HEK293 (cell line): ENCODE data around the gene IL10RA.

ENCODE experiments used
- CTCF ChIA-PET: fragments of 350-600 bp; formaldehyde crosslinking; extraction: SDS; loops from one replicate; lab custom pipeline; 2021; ENCODE audit warnings: antibody characterized with exemption; lab: Yijun Ruan, JAX
- POLR2A ChIA-PET: fragments of 300-600 bp; formaldehyde crosslinking; extraction: SDS; loops from one replicate; lab custom pipeline; 2020; ENCODE audit warnings: antibody characterized with exemption, inconsistent platforms; lab: Yijun Ruan, JAX
- H3K27ac ChIP-seq: fragments of 200-500 bp; sonication (Bioruptor generic); 2 replicates; pipeline ENCODE4 v1.5.1; 2014; ENCODE audit warnings: low read depth, low read length, control low read depth, inconsistent platforms; ENCODE audit errors: extremely low read depth
- H3K36me3 ChIP-seq, 2 experiments: fragments of 200-500 bp in 1 of 2; sonication (Bioruptor generic) in 1 of 2; 1 replicate in 1 of 2; 2 replicates in 1 of 2; pipeline ENCODE4 v1.5.1; 2014 to 2017; ENCODE audit warnings: inconsistent platforms in 2 of 2, low read length in 2 of 2; ENCODE audit not compliant: control insufficient read depth in 2 of 2, insufficient read depth in 1 of 2
- H3K4me1 ChIP-seq: fragments of 200-500 bp; sonication (Bioruptor generic); 2 replicates; pipeline ENCODE4 v1.5.1; 2014; ENCODE audit warnings: mild to moderate bottlenecking, low read length, inconsistent platforms; ENCODE audit not compliant: control insufficient read depth, insufficient read depth
- H3K4me3 ChIP-seq: 2 replicates; pipeline ENCODE4 v1.5.1; 2011; ENCODE audit warnings: low read depth, mild to moderate bottlenecking, control low read depth, low read length, moderate library complexity
- H3K9me3 ChIP-seq: fragments of 200-500 bp; sonication (Bioruptor generic); 2 replicates; pipeline ENCODE4 v1.5.1; 2014; ENCODE audit warnings: low read depth, low read length, inconsistent platforms; ENCODE audit not compliant: control insufficient read depth, insufficient read depth
- EGR2 ChIP-seq: fragments of 450-650 bp; formaldehyde crosslinking; IDR thresholded peaks from 2 replicates; pipeline ENCODE4 v1.5.1; 2016; ENCODE audit warnings: low read depth, missing biosample characterization, missing genetic modification characterization
- GFI1B ChIP-seq: fragments of 450-650 bp; formaldehyde crosslinking; IDR thresholded peaks from 2 replicates; pipeline ENCODE4 v1.5.1; 2016; ENCODE audit warnings: missing biosample characterization, missing genetic modification characterization
- KLF7 ChIP-seq: fragments of 450-650 bp; formaldehyde crosslinking; IDR thresholded peaks from 2 replicates; pipeline ENCODE4 v1.5.1; 2016; ENCODE audit warnings: missing biosample characterization, missing genetic modification characterization, borderline replicate concordance
- OVOL3 ChIP-seq: fragments of 450-650 bp; formaldehyde crosslinking; IDR thresholded peaks from 2 replicates; pipeline ENCODE4 v1.5.1; 2016; ENCODE audit warnings: missing biosample characterization, missing genetic modification characterization
- PATZ1 ChIP-seq: fragments of 450-650 bp; formaldehyde crosslinking; IDR thresholded peaks from 2 replicates; pipeline ENCODE4 v1.5.1; 2016; ENCODE audit warnings: missing biosample characterization, missing genetic modification characterization
- RBAK ChIP-seq: fragments of 450-650 bp; formaldehyde crosslinking; IDR thresholded peaks from 2 replicates; pipeline ENCODE4 v1.5.1; 2016; ENCODE audit warnings: missing biosample characterization, missing genetic modification characterization
- REST ChIP-seq: fragments of 450-650 bp; formaldehyde crosslinking; IDR thresholded peaks from 2 replicates; pipeline ENCODE4 v1.5.1; 2016; ENCODE audit warnings: missing biosample characterization, missing genetic modification characterization
- WT1 ChIP-seq: fragments of 450-650 bp; formaldehyde crosslinking; IDR thresholded peaks from 2 replicates; pipeline ENCODE4 v1.5.1; 2016; ENCODE audit warnings: missing biosample characterization, missing genetic modification characterization
- ZFP37 ChIP-seq: fragments of 450-650 bp; formaldehyde crosslinking; IDR thresholded peaks from 2 replicates; pipeline ENCODE4 v1.5.1; 2016; ENCODE audit warnings: missing biosample characterization, missing genetic modification characterization
- ZNF18 ChIP-seq: fragments of 450-650 bp; formaldehyde crosslinking; IDR thresholded peaks from 2 replicates; pipeline ENCODE4 v1.5.1; 2016; ENCODE audit warnings: missing biosample characterization, missing genetic modification characterization
- ZNF280D ChIP-seq: fragments of 450-650 bp; formaldehyde crosslinking; IDR thresholded peaks from 2 replicates; pipeline ENCODE4 v1.5.1; 2016; ENCODE audit warnings: missing biosample characterization, missing genetic modification characterization
- ZNF521 ChIP-seq: fragments of 450-650 bp; formaldehyde crosslinking; IDR thresholded peaks from 2 replicates; pipeline ENCODE4 v1.5.1; 2017; ENCODE audit warnings: missing biosample characterization, mild to moderate bottlenecking, missing genetic modification characterization
- ZNF561 ChIP-seq: fragments of 450-650 bp; IDR thresholded peaks from 2 replicates; pipeline ENCODE4 v1.5.1; 2018; ENCODE audit warnings: missing biosample characterization, missing genetic modification characterization, borderline replicate concordance
- ZNF571 ChIP-seq: fragments of 450-650 bp; formaldehyde crosslinking; IDR thresholded peaks from 2 replicates; pipeline ENCODE4 v1.5.0; 2017; ENCODE audit warnings: missing biosample characterization, missing genetic modification characterization
- ZNF580 ChIP-seq: fragments of 450-650 bp; formaldehyde crosslinking; IDR thresholded peaks from 2 replicates; pipeline ENCODE4 v1.5.1; 2016; ENCODE audit warnings: missing biosample characterization, missing genetic modification characterization
- ZNF600 ChIP-seq: fragments of 450-650 bp; formaldehyde crosslinking; IDR thresholded peaks from 2 replicates; pipeline ENCODE4 v1.5.1; 2016; ENCODE audit warnings: missing biosample characterization, missing genetic modification characterization

IL10RA gene

GRCh38 chr11:117950301-117950700 lies 35.9 kb upstream of the IL10RA start:
- TF ChIP-seq KLF7 (tag by site-specific recombination), result no peak
- no peak for TF ChIP-seq WT1
- TF ChIP-seq ZNF521 (tag by site-specific recombination), result no peak
- no peak for TF ChIP-seq ZNF280D (tag by site-specific recombination)
- TF ChIP-seq ZNF580 (tag by site-specific recombination), result no peak
- TF ChIP-seq ZNF561 (tag by site-specific recombination), result no peak
- no peak for TF ChIP-seq ZNF18
- TF ChIP-seq ZNF571 (tag by site-specific recombination), result no peak
- H3K36me3 ChIP-seq, result no peaks in the 10 kb centered on the region
- no peak overlapping the region for H3K4me3 ChIP-seq
- no peaks in the 10 kb centered on the region for H3K9me3 ChIP-seq
- ChIA-PET POLR2A (no interaction called here), CTCF (interaction anchor here (1.4 to 9.3 kb wide), 4 partner anchors 11 to 143 kb away, joined by 5 to 100 read pairs (median 6); no protein-coding TSS in a partner anchor)
- no peaks in the 10 kb centered on the region for H3K4me1 ChIP-seq
- no peak overlapping the region for H3K27ac ChIP-seq

- H3K4me3 ChIP-seq, result no peak overlapping the region
- POLR2A ChIA-PET, result no interaction called here
These were observed 34.9 kb upstream of the IL10RA start for GRCh38 chr11:117950993-117951961.

GRCh38 chr11:117953024-117953671 lies 33.0 kb upstream of the IL10RA start:
- CTCF ChIA-PET, result interaction anchor here (1.0 to 9.3 kb wide), 5 partner anchors 100 to 144 kb away, joined by 3 to 100 read pairs (median 6); no protein-coding TSS in a partner anchor
- Histone ChIP-seq H3K4me1 (no peaks in the 10 kb centered on the region), H3K4me3 (no peak overlapping the region), H3K27ac (no peak overlapping the region), H3K9me3 (no peaks in the 10 kb centered on the region), H3K36me3 (no peaks in the 10 kb centered on the region)
- POLR2A ChIA-PET, result no interaction called here
- TF ChIP-seq GFI1B (tag by site-specific recombination) (no peak), ZNF600 (no peak), REST (tag by site-specific recombination) (no peak), OVOL3 (tag by site-specific recombination) (no peak), ZFP37 (tag by site-specific recombination) (no peak), PATZ1 (tag by site-specific recombination) (no peak)

More at GRCh38 chr11:117950993-117951961, 34.9 kb upstream of the IL10RA start:
- Histone ChIP-seq H3K36me3 (no peaks in the 10 kb centered on the region), H3K27ac (no peak overlapping the region), H3K9me3 (no peaks in the 10 kb centered on the region), H3K4me1 (no peaks in the 10 kb centered on the region)
- CTCF ChIA-PET, result interaction anchor here (1.0 to 9.3 kb wide), 6 partner anchors 10 to 144 kb away, joined by 5 to 100 read pairs (median 6); no protein-coding TSS in a partner anchor
- TF ChIP-seq EGR2 (tag by site-specific recombination), result 0 out of 2 replicates have a peak, but pooled peaks have one; percentile 10
- no peak for TF ChIP-seq RBAK (tag by site-specific recombination)
- no peak for TF ChIP-seq ZNF561 (tag by site-specific recombination)
